SU-DHL-6 (cell line): ENCODE measurements around the gene MRPS34.

Experiments used
- CTCF ChIP-seq: fragments of 200-600 bp; sonication (generic); IDR thresholded peaks from one replicate; pipeline ENCODE4 v1.5.1; 2017; ENCODE audit warnings: antibody characterized with exemption, mild to moderate bottlenecking, low read length, moderate library complexity; ENCODE audit not compliant: insufficient read depth, poor library complexity, severe bottlenecking
- EZH2phosphoT487 ChIP-seq: fragments of 200-600 bp; sonication (generic), shearing (Covaris generic); conservative IDR thresholded peaks from 2 replicates; pipeline ENCODE4 v1.6.1; 2018; ENCODE audit warnings: mild to moderate bottlenecking, antibody characterized with exemption, low read length, moderate library complexity, mixed read lengths

DNA sequence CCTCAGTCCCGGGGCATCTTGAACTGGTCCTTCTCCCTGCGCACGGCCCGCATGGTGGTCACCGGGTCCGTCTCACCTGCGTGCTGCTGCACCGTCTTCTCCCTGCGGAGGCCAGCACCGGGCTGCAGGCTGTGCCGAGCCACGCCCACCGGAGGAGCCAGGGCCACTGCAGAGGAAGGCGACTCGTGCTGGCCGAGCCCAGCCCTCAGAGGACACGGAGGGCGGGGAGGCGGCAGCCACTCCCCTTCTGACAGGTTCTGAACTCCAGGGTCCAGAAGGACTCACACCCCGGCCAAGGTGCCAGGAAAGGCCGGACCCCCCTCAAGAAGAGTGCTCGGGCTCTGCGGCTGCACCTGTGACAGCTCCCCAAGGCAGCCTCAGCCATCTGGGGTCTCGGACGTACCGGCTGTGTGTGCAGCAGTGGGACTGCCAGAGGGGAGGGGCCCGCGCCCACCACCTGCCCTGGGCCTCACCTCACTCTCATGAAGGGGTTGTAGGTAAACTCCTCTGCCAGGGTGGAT, 36.4 kb upstream of the MRPS34 start:
- TF ChIP-seq CTCF (no peak), EZH2phosphoT487 (no peak)
